Peyer's patch (tissue), 4 donors: Measurements from ENCODE around the gene KCNK10. TPM values are rescaled to one million over a fixed set of nuclear protein-coding genes. Genes with fewer than 3 reads are reported as not detected.

Experiments used
- DNase-seq, 3 donors: peaks; one replicate each; pipeline ENCODE4 v3.0.0-alpha.2; 2017 to 2019
- H3K27ac ChIP-seq, 4 donors: fragments of 200-600 bp; sonication (generic); one replicate each; pipeline ENCODE4 v1.5.1; 2016 to 2019
- H3K27me3 ChIP-seq, 2 donors: fragments of 200-600 bp; sonication (generic); one replicate each; pipeline ENCODE4 v1.5.1; 2019
- H3K36me3 ChIP-seq, 3 donors: fragments of 200-600 bp; sonication (generic); one replicate each; pipeline ENCODE4 v1.5.1; 2016 to 2019
- H3K4me1 ChIP-seq, 4 donors: fragments of 200-600 bp; sonication (generic); one replicate each; pipeline ENCODE4 v1.5.1; 2016 to 2019
- H3K4me3 ChIP-seq, 4 donors: fragments of 200-600 bp; sonication (generic); 1 replicate in 3 of 4; 2 replicates in 1 of 4; pipeline ENCODE4 v1.5.1; 2016 to 2019; ENCODE audit warnings: mild to moderate bottlenecking in 1 of 4
- H3K9me3 ChIP-seq, 4 donors: fragments of 200-600 bp; sonication (generic); one replicate each; pipeline ENCODE4 v1.5.1; 2016 to 2019; ENCODE audit warnings: mild to moderate bottlenecking in 1 of 4
- POLR2A ChIP-seq, 2 donors: fragments of 450-650 bp; IDR thresholded peaks; one replicate each; pipeline ENCODE4 v1.5.1; 2017; ENCODE audit warnings: antibody characterized with exemption in 2 of 2, mild to moderate bottlenecking in 2 of 2, moderate library complexity in 2 of 2
- total RNA-seq, 4 donors: library from RNA; depleted of rRNA; stranded (reverse); fragments of >200 nt; gene quantifications; one replicate each; pipeline ENCODE4 v1.1.0, GENCODE V29; 2016
- TF ChIP-seq, protein P1 (sequence below), 6 experiments: fragments of 450-650 bp in 4 of 6; fragments of 200-600 bp in 2 of 6; sonication (generic) in 1 of 6; IDR thresholded peaks; one replicate each; pipeline ENCODE4 v1.5.1; 2017 to 2019; ENCODE audit warnings: antibody characterized with exemption in 6 of 6, mild to moderate bottlenecking in 3 of 6, moderate library complexity in 1 of 6

KCNK10 gene
- total RNA-seq, 4 donors from 2014 or later = 0.70 to 9.9 (median 5.2) TPM

DNA sequence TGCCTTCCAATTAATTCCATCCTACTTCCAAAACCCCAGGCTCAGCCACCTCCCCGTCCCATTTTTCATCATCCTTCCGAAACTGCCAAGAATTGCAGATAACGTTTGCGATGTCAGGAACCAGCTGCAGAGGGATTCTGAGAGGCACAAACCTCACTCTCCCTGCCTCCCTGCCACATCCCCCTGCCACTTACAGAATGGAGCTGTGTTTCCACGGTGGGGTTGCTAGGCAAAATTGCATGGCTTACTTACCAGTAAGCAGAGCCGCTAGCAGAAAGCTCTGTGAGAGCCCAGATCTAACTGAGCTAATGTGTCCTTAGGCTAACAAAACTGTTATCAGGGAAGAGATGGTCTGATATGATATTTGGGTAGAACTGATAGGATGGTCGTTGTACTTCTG lies 127.4 kb downstream of the KCNK10 start:
- peaks cover 0 to 14% (median 0%) of the 10 kb centered on the region in 4 donors for H3K4me1 ChIP-seq
- DNase-seq = no peak
- H3K27me3 ChIP-seq = no peaks in the 10 kb centered on the region

DNA sequence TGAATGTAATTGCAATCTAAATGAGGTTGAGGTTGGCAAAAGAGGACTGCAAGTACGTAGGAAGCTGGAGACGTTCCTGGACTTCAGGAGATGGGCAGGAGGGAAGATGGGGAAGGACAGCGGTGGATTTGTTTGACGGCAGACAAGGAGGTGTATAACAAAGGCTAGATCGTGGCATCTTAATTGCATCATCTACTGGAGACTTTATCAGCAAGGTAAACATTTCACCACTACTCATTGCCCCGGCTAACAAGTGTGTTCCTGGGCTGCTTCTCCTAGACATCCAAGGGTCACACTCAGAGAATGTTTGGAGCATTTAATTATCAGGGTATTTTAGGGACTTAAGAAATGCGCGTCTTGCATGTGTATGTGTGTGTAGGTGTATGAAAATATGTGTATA lies 128.5 kb downstream of the KCNK10 start:
- TF ChIP-seq, protein P1, sequence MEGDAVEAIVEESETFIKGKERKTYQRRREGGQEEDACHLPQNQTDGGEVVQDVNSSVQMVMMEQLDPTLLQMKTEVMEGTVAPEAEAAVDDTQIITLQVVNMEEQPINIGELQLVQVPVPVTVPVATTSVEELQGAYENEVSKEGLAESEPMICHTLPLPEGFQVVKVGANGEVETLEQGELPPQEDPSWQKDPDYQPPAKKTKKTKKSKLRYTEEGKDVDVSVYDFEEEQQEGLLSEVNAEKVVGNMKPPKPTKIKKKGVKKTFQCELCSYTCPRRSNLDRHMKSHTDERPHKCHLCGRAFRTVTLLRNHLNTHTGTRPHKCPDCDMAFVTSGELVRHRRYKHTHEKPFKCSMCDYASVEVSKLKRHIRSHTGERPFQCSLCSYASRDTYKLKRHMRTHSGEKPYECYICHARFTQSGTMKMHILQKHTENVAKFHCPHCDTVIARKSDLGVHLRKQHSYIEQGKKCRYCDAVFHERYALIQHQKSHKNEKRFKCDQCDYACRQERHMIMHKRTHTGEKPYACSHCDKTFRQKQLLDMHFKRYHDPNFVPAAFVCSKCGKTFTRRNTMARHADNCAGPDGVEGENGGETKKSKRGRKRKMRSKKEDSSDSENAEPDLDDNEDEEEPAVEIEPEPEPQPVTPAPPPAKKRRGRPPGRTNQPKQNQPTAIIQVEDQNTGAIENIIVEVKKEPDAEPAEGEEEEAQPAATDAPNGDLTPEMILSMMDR (IDR thresholded peaks at IDR 0.05) = no peak
- no peak for TF ChIP-seq POLR2A (IDR thresholded peaks at IDR 0.05)
- Histone ChIP-seq H3K27ac (no peak overlapping the region), H3K36me3 (no peaks in the 10 kb centered on the region), H3K9me3 (no peaks in the 10 kb centered on the region), H3K4me1 (peaks cover 0 to 14% (median 0%) of the 10 kb centered on the region in 4 donors), H3K27me3 (no peaks in the 10 kb centered on the region), H3K4me3 (no peak overlapping the region)
- DNase-seq = no peak

More for the DNA sequence above, 127.4 kb downstream of the KCNK10 start:
- Histone ChIP-seq H3K4me3 (no peak overlapping the region), H3K9me3 (no peaks in the 10 kb centered on the region), H3K27ac (no peak overlapping the region), H3K36me3 (no peaks in the 10 kb centered on the region)
- TF ChIP-seq POLR2A (IDR thresholded peaks at IDR 0.05) = no peak
- TF ChIP-seq, protein P1 (IDR thresholded peaks at IDR 0.05) = no peak

DNA sequence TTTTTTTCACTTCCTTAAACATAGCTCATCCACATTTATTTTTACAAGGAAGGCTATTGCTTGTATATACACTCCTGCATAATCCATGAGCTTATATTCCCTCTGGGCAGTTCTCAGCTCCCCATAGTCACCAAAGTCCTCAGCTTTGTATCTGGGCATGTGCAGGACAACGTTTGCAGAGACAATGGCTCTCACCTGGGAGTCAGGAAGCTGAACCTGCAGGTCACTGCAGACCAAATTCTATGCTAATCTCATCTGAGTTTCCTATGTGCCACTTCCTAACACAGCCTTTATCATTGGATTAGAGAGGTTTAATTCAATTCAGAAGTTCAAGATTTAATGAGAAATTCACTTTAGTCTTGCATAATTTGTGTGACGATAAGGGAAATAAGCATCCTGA lies 131.5 kb downstream of the KCNK10 start:
- H3K27me3 ChIP-seq = no peaks in the 10 kb centered on the region
- no peak for DNase-seq
- no peak overlapping the region for H3K4me3 ChIP-seq
- H3K4me1 ChIP-seq = peaks cover 0 to 14% (median 0%) of the 10 kb centered on the region in 4 donors
- H3K27ac ChIP-seq = no peak overlapping the region
- no peaks in the 10 kb centered on the region for H3K9me3 ChIP-seq
- no peaks in the 10 kb centered on the region for H3K36me3 ChIP-seq
- no peak for TF ChIP-seq POLR2A (IDR thresholded peaks at IDR 0.05)
- TF ChIP-seq, protein P1 (IDR thresholded peaks at IDR 0.05) = no peak

DNA sequence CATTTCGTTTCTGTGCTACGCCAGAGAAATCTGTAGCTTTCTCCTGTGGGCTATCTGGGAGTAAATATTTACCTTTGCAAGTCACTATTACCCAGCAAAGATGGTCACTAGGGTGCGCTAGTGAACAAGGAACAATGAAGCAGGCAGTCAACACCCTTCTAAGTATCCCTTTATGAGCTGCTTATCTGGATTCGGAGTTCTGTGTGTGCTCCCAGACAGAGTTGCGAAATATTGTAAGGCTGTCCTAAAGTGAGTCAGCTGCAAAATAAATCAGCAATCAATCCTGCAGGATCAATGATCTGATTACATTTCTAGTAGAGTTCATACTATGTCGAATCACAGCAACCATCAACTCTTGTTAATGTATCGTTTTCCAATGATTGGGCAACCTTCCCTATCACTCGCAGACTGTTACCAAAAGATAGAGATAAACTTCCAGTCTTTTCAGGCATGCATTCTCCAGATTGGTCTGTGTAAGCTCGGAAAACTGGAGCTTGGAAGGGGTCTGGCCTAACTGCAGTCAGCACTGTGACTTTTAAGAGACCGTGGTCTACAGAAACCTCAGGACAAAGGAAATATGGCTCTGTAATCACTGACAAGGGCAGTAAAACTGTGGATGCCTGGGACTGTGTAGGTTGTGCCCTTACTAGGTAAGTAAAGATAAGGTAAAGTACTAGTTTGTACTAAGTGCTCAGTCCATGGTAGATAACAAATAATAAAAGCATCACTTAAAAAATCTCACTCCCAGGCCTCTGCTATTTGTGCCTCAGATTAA lies 133.5 kb downstream of the KCNK10 start:
- Histone ChIP-seq H3K4me1 (peaks cover 0 to 2% (median 0%) of the 10 kb centered on the region in 4 donors), H3K27ac (no peak overlapping the region), H3K9me3 (no peaks in the 10 kb centered on the region), H3K36me3 (no peaks in the 10 kb centered on the region), H3K4me3 (peak overlapping the region in 3 of 4 donors; percentile 10 to 17 (median 13)), H3K27me3 (no peaks in the 10 kb centered on the region)
- peak in 2 of 3 donors; percentile 74 to 92 for DNase-seq
- no peak for TF ChIP-seq POLR2A (IDR thresholded peaks at IDR 0.05)
- TF ChIP-seq, protein P1 (IDR thresholded peaks at IDR 0.05) = peak; percentile 23 to 88 (median 75)

DNA sequence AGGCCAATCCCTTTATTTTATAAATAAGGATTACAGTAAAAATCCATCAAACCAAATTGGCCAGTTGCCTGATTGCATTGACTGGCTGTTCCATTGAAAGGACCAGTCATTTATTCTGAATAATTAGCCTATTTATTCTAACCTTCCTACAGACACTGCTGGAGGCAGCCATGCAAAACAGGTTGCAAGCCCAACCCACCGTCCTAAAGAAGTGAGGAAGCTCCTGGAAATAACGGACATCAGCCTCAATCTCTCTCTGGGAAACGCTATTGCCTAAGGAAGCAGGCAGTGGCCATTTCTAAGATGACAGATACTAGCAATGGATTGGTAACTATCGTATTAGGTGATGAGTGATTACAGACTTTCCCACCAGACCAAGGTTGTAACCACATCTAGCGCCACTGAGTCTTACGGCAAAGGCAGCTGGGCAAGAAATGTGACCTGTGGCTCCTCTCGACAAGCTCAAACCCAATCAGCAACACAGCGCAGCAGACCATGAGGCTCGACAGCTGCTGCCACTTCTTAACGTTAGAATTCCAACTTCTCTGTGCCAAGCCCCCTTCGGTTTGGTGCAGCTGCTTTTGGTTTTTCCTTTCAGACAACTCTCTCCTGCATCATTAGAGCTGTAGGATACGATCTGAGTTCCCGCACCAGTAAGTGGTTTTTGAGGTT lies 134.2 kb downstream of the KCNK10 start:
- Histone ChIP-seq H3K27me3 (no peaks in the 10 kb centered on the region), H3K9me3 (no peaks in the 10 kb centered on the region), H3K27ac (no peak overlapping the region), H3K36me3 (no peaks in the 10 kb centered on the region), H3K4me3 (peak overlapping the region in 3 of 4 donors; percentile 10 to 17 (median 13)), H3K4me1 (no peaks in the 10 kb centered on the region)
- no peak for DNase-seq
- TF ChIP-seq, protein P1 (IDR thresholded peaks at IDR 0.05) = no peak
- TF ChIP-seq POLR2A (IDR thresholded peaks at IDR 0.05) = no peak
